SU-DHL-6 (cell line): Measurements from ENCODE around the gene NRARP.

ENCODE experiments used
- H2AFZ ChIP-seq: fragments of 200-600 bp; sonication (generic); 2 replicates; pipeline ENCODE4 v1.6.1; 2014; ENCODE audit warnings: low read depth, mild to moderate bottlenecking, moderate library complexity, mixed read lengths, antibody characterized with exemption, low read length; ENCODE audit not compliant: severe bottlenecking
- H3F3A ChIP-seq: fragments of 200-600 bp; shearing (Covaris generic); 2 replicates; pipeline ENCODE4 v1.6.0; 2016; ENCODE audit warnings: antibody characterized with exemption, mild to moderate bottlenecking; ENCODE audit not compliant: insufficient read depth
- H3K27ac ChIP-seq: fragments of 200-600 bp; sonication (generic); 2 replicates; pipeline ENCODE4 v1.5.1; 2016; ENCODE audit warnings: low read depth, mild to moderate bottlenecking, low read length, moderate library complexity, mixed read lengths
- H3K27me3 ChIP-seq: fragments of 200-600 bp; sonication (generic), shearing (Covaris generic); 2 replicates; pipeline ENCODE4 v1.6.0; 2014; ENCODE audit warnings: mild to moderate bottlenecking, low read length
- H3K36me3 ChIP-seq: fragments of 200-600 bp; sonication (generic); 2 replicates; pipeline ENCODE4 v1.6.1; 2014; ENCODE audit warnings: mild to moderate bottlenecking, low read length, mixed read lengths
- H3K4me2 ChIP-seq: fragments of 300-600, 200-600 bp; shearing (Covaris generic), sonication (generic); 2 replicates; pipeline ENCODE4 v1.6.0; 2014; ENCODE audit warnings: low read length, low read depth, mild to moderate bottlenecking; ENCODE audit not compliant: poor library complexity, severe bottlenecking
- H3K4me3 ChIP-seq: fragments of 200-600 bp; sonication (generic); 2 replicates; pipeline ENCODE4 v1.5.1; 2014; ENCODE audit warnings: antibody characterized with exemption, low read length, mild to moderate bottlenecking, mixed read lengths; ENCODE audit not compliant: insufficient read depth, poor library complexity, severe bottlenecking
- H3K79me2 ChIP-seq: fragments of 200-600 bp; sonication (generic); 2 replicates; pipeline ENCODE4 v1.6.1; 2014; ENCODE audit warnings: mild to moderate bottlenecking, low read length, moderate library complexity; ENCODE audit not compliant: insufficient read depth
- H3K9ac ChIP-seq: fragments of 200-600 bp; sonication (generic); 2 replicates; pipeline ENCODE4 v1.7.0; 2014; ENCODE audit warnings: mild to moderate bottlenecking, low read length
- H3K9me2 ChIP-seq: fragments of 200-600 bp; sonication (generic); replicated peaks from 2 replicates; pipeline ENCODE4 v1.6.1; 2014; ENCODE audit warnings: low read length; ENCODE audit not compliant: insufficient read depth
- H3K9me3 ChIP-seq: fragments of 200-600 bp; sonication (generic); 2 replicates; pipeline ENCODE4 v1.6.1; 2014; ENCODE audit warnings: low read length, mixed read lengths; ENCODE audit not compliant: insufficient read depth
- H4K20me1 ChIP-seq: fragments of 200-600 bp; sonication (generic); 2 replicates; pipeline ENCODE4 v1.6.1; 2014; ENCODE audit warnings: low read depth, mild to moderate bottlenecking, antibody characterized with exemption, low read length, moderate library complexity, mixed read lengths
- EZH2phosphoT487 ChIP-seq: fragments of 200-600 bp; sonication (generic), shearing (Covaris generic); conservative IDR thresholded peaks from 2 replicates; pipeline ENCODE4 v1.6.1; 2018; ENCODE audit warnings: mild to moderate bottlenecking, antibody characterized with exemption, low read length, moderate library complexity, mixed read lengths
- TF ChIP-seq, protein P1 (sequence below): fragments of 200-600 bp; sonication (generic); IDR thresholded peaks from one replicate; pipeline ENCODE4 v1.5.1; 2017; ENCODE audit warnings: antibody characterized with exemption, mild to moderate bottlenecking, low read length, moderate library complexity; ENCODE audit not compliant: insufficient read depth, poor library complexity, severe bottlenecking

Gene NRARP

DNA sequence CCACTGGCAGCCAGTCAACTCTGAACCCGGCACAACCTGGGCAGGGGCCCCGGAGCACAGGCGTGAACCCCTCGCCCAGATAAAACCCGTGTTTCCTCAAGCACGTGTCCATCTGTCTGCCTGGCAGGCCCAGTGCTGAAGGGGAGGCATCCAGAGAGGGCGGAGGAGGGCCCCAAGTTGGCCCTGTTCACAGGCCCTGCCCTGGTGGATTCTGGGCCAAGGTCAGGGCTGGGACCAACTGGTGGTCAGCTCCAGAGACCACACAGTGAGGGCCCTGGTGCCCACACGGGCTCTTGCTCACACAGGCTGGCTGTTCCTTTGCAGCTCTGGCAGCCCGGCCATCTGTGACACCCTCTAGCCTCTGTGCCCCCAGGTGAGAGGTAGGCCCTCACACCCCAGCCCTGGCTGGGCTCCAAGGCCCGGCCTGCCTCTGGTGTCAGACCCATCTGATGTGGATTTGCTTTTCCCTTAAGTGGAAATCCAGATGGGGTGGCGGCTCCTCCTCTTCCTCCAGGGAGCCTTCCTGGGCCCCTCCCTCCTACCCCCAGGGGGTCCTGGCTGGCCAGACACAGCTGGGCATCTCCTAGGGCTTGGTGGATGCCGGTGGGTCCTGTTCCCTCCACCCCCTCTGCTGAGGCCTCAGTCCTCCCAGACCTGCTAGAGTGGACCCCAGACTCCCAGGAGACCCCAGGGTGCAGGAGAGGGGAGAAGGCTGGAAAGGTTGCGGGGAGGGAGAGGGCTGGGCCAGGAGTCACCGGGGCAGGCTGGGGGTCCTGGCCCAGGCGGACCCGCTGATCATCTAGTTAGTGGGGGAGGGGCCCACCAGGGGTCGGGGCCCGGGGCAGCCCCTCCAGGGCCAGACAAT is 51.5 kb downstream of the NRARP start:
- Histone ChIP-seq H3K27me3 (no peaks in the 10 kb centered on the region), H3K9me2 (no peaks in the 10 kb centered on the region), H3K36me3 (no peaks in the 10 kb centered on the region), H3K9me3 (no peaks in the 10 kb centered on the region), H3K4me3 (no peak overlapping the region), H2AFZ (no peak overlapping the region), H3K27ac (no peak overlapping the region), H3K4me2 (no peak overlapping the region), H4K20me1 (no peaks in the 10 kb centered on the region), H3K9ac (no peak overlapping the region), H3F3A (no peaks in the 10 kb centered on the region), H3K79me2 (peaks cover 3% of the 10 kb centered on the region)
- TF ChIP-seq, protein P1, sequence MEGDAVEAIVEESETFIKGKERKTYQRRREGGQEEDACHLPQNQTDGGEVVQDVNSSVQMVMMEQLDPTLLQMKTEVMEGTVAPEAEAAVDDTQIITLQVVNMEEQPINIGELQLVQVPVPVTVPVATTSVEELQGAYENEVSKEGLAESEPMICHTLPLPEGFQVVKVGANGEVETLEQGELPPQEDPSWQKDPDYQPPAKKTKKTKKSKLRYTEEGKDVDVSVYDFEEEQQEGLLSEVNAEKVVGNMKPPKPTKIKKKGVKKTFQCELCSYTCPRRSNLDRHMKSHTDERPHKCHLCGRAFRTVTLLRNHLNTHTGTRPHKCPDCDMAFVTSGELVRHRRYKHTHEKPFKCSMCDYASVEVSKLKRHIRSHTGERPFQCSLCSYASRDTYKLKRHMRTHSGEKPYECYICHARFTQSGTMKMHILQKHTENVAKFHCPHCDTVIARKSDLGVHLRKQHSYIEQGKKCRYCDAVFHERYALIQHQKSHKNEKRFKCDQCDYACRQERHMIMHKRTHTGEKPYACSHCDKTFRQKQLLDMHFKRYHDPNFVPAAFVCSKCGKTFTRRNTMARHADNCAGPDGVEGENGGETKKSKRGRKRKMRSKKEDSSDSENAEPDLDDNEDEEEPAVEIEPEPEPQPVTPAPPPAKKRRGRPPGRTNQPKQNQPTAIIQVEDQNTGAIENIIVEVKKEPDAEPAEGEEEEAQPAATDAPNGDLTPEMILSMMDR = no peak
- no peak for TF ChIP-seq EZH2phosphoT487
